OCI-LY3 (cell line): Measurements from ENCODE around the gene MKLN1.

Source experiments
- H2AFZ ChIP-seq: fragments of 200-600, 300-600 bp; shearing (Covaris generic); 2 replicates; pipeline ENCODE4 v1.6.0; 2014; ENCODE audit warnings: antibody characterized with exemption, low read depth, low read length
- H3K27ac ChIP-seq: fragments of 200-600, 300-600 bp; sonication (generic); 2 replicates; pipeline ENCODE4 v1.5.1; 2014; ENCODE audit warnings: mild to moderate bottlenecking, low read length, moderate library complexity, mixed read lengths
- H3K27me3 ChIP-seq: fragments of 200-600, 300-600 bp; sonication (generic); 2 replicates; pipeline ENCODE4 v1.6.1; 2014; ENCODE audit warnings: low read depth, low read length, mixed read lengths
- H3K36me3 ChIP-seq: fragments of 200-600, 300-600 bp; sonication (generic); replicated peaks from 2 replicates; pipeline ENCODE3; 2014; ENCODE audit warnings: low read depth, low read length, mixed read lengths
- H3K4me1 ChIP-seq: fragments of 300-600, 200-600 bp; sonication (generic); 2 replicates; pipeline ENCODE4 v1.6.1; 2014; ENCODE audit warnings: low read length, mixed read lengths
- H3K4me2 ChIP-seq: fragments of 200-600, 300-600 bp; sonication (generic); 2 replicates; pipeline ENCODE4 v1.6.1; 2014; ENCODE audit warnings: low read length, mixed read lengths
- H3K4me3 ChIP-seq: fragments of 300-600, 200-600 bp; sonication (generic); 2 replicates; pipeline ENCODE4 v1.5.1; 2014; ENCODE audit warnings: antibody characterized with exemption, mild to moderate bottlenecking, low read length, moderate library complexity
- H3K79me2 ChIP-seq: fragments of 300-600, 200-600 bp; shearing (Covaris generic); 2 replicates; pipeline ENCODE4 v1.6.1; 2014; ENCODE audit warnings: mild to moderate bottlenecking, low read length, mixed read lengths
- H3K9ac ChIP-seq: fragments of 300-600, 200-600 bp; shearing (Covaris generic); 2 replicates; pipeline ENCODE4 v1.6.0; 2014; ENCODE audit warnings: mild to moderate bottlenecking, low read length, moderate library complexity
- H3K9me3 ChIP-seq: fragments of 200-600, 300-600 bp; shearing (Covaris generic); 2 replicates; pipeline ENCODE4 v1.6.1; 2014; ENCODE audit warnings: low read length, mixed read lengths; ENCODE audit not compliant: insufficient read depth
- H4K20me1 ChIP-seq: fragments of 200-600, 300-600 bp; sonication (generic); 2 replicates; pipeline ENCODE4 v1.6.1; 2016; ENCODE audit warnings: low read length, mixed read lengths; ENCODE audit not compliant: insufficient read depth
- CTCF ChIP-seq: fragments of 200-600, 300-600 bp; sonication (generic); IDR thresholded peaks from 2 replicates; pipeline ENCODE4 v1.5.1; 2014; ENCODE audit warnings: antibody characterized with exemption, low read length, low read depth
- EZH2phosphoT487 ChIP-seq: fragments of 200-600 bp; shearing (Covaris generic); IDR thresholded peaks from 2 replicates; pipeline ENCODE4 v1.6.1; 2018; ENCODE audit warnings: antibody characterized with exemption, mixed run types, low read depth

The MKLN1 gene

GRCh38 chr7:131355917-131356777 is 28.5 kb downstream of the MKLN1 start:
- Histone ChIP-seq H2AFZ (no peak overlapping the region), H3K36me3 (no peaks in the 10 kb centered on the region), H3K79me2 (peaks cover 98% of the 10 kb centered on the region), H3K4me3 (no peak overlapping the region), H3K27ac (no peak overlapping the region), H3K4me1 (peaks cover 7% of the 10 kb centered on the region), H3K4me2 (no peak overlapping the region), H4K20me1 (peaks cover 76% of the 10 kb centered on the region), H3K9me3 (no peaks in the 10 kb centered on the region), H3K27me3 (no peaks in the 10 kb centered on the region), H3K9ac (no peak overlapping the region)
- TF ChIP-seq CTCF (no peak), EZH2phosphoT487 (no peak)

DNA sequence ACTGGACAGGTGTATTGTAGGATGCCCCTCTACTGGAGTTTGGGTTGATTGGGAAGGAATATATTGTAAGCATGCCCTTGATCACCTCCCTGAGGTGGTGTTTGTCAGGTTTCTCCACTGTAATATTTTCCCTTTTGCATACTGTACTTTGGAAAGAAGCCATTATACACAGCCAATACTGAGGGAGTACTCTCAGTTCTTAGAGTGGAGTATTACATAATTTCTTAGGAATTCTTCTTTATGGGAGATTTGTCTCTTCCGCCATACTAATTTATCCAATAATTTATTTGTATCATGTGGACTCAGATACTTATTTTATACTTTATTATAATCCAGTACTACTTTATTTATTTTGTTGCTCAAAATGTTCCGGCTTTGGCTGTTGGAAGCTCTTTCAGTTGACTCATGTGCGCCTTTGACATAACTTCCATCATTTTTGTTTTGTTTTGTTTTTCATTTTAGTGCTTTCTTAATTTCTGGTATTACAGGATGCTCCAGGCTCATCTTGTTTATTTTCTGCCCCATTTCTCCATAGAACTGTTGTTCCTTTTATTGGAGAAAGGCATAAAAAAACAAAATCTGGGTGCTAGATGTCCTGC is 29.7 kb downstream of the MKLN1 start:
- H3K79me2 ChIP-seq, result peaks cover 99% of the 10 kb centered on the region
- H3K27ac ChIP-seq, result no peak overlapping the region
- no peak overlapping the region for H3K4me3 ChIP-seq
- H3K4me2 ChIP-seq, result no peak overlapping the region
- H3K4me1 ChIP-seq, result peaks cover 7% of the 10 kb centered on the region
- no peaks in the 10 kb centered on the region for H3K36me3 ChIP-seq
- H3K27me3 ChIP-seq, result no peaks in the 10 kb centered on the region
- peaks cover 78% of the 10 kb centered on the region for H4K20me1 ChIP-seq
- H2AFZ ChIP-seq, result no peak overlapping the region
- TF ChIP-seq EZH2phosphoT487 (no peak), CTCF (no peak)
- H3K9ac ChIP-seq, result no peak overlapping the region
- H3K9me3 ChIP-seq, result no peaks in the 10 kb centered on the region

DNA sequence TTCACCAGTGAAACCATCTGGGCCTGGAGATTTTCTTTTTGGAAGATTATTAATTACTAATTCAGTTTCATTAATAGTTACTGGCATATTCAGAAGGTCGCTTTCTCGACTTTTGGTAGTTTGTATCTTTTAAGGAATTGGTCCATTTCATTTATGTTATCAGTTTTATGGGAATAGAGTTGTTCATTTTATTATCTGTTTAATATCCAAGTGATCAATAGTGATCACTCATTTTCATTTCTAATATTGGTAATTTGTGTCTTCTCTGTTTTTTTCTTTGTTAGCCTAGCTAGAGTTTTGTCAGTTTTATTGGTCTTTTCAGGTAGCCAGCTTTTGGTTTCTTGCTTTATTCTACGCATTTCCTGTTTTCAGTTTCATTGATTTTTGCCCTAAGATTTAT is 31.0 kb downstream of the MKLN1 start:
- peaks cover 76% of the 10 kb centered on the region for H4K20me1 ChIP-seq
- no peak overlapping the region for H3K4me2 ChIP-seq
- no peak overlapping the region for H3K4me3 ChIP-seq
- H3K9ac ChIP-seq, result no peak overlapping the region
- no peaks in the 10 kb centered on the region for H3K36me3 ChIP-seq
- H2AFZ ChIP-seq, result no peak overlapping the region
- peaks cover 7% of the 10 kb centered on the region for H3K4me1 ChIP-seq
- TF ChIP-seq EZH2phosphoT487 (no peak), CTCF (no peak)
- no peaks in the 10 kb centered on the region for H3K9me3 ChIP-seq
- peaks cover 98% of the 10 kb centered on the region for H3K79me2 ChIP-seq
- H3K27me3 ChIP-seq, result no peaks in the 10 kb centered on the region
- no peak overlapping the region for H3K27ac ChIP-seq

DNA sequence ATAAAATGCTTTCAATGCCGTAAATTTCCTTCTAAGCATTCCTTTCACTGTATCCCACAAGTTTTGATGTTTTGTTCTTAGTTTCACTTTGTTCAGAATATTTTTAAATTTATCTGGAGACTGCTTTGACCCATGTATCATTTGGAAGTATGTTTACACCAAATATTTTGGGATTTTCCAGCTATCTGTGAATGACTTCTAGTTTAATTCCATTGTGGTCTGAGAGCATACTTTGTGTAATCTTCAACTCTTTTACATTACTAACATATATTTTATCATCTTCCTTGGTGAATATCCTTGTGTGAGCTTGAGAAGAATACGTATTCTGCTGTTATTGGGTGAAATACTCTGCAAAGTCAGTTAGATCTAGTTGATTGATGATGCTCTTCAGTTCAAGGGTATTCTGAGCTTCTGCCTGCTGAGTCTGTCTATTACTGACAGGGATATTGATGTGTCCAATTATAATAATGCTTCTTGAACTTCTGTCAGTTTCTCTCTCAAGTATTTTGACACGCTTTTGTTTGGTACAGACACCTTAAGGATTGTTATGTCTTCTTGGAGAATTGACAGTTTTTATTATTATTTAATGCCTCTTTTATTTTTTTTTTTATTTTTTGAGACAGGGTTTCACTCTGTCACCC is 31.6 kb downstream of the MKLN1 start:
- H3K9me3 ChIP-seq, result no peaks in the 10 kb centered on the region; the same call in 1 of the 2 replicates
- peaks cover 7% of the 10 kb centered on the region for H3K4me1 ChIP-seq
- H4K20me1 ChIP-seq, result peaks cover 77% of the 10 kb centered on the region
- H3K79me2 ChIP-seq, result peaks cover 98% of the 10 kb centered on the region
- H3K4me2 ChIP-seq, result no peak overlapping the region
- TF ChIP-seq EZH2phosphoT487 (no peak), CTCF (no peak)
- H3K27ac ChIP-seq, result no peak overlapping the region
- no peak overlapping the region for H3K9ac ChIP-seq
- H3K27me3 ChIP-seq, result no peaks in the 10 kb centered on the region
- no peak overlapping the region for H3K4me3 ChIP-seq
- H3K36me3 ChIP-seq, result no peaks in the 10 kb centered on the region
- H2AFZ ChIP-seq, result no peak overlapping the region
